Measurements from ENCODE around the gene BEND7.
A peak's percentile ranks its signal among the peaks of the same experiment; 100 is the strongest.
"Not testable (repeated sequence)": the region's sequence is repeated elsewhere in the genome, so short reads cannot be mapped to it uniquely, and the experiment has no call there.

Gene BEND7

DNA sequence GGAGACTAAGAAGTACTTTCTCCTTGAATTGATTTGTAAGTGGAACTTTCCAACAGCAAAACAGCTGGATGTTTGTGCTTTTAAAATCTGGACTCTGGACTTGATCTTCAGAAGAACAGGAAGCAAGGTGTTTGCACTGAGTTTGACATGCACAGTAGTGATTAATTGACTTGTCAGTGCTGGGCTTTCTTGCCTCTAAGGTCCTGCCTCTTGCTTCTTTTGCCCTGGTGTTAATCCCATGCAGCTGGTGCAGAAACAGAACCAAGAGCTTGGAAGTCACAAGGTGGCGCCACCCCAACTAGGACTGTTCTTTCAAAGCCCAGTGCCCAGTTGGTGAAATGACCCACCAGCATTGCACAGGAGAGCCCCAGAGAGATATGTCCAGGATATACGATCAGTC is 114.0 kb downstream of the BEND7 start:
- peak; percentile 3 for DNase-seq (ENCODE audit: low read depth)
- TF ChIP-seq POLR2A (IDR thresholded peaks at IDR 0.05; ENCODE audit: extremely low read depth, insufficient read length) (no peak), MYC (IDR thresholded peaks at IDR 0.05; ENCODE audit: low read depth, low read length) (no peak)
- TF ChIP-seq, protein P1, sequence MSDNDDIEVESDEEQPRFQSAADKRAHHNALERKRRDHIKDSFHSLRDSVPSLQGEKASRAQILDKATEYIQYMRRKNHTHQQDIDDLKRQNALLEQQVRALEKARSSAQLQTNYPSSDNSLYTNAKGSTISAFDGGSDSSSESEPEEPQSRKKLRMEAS (IDR thresholded peaks at IDR 0.05; ENCODE audit: low read depth, low read length), result no peak
- TF ChIP-seq, protein P2, sequence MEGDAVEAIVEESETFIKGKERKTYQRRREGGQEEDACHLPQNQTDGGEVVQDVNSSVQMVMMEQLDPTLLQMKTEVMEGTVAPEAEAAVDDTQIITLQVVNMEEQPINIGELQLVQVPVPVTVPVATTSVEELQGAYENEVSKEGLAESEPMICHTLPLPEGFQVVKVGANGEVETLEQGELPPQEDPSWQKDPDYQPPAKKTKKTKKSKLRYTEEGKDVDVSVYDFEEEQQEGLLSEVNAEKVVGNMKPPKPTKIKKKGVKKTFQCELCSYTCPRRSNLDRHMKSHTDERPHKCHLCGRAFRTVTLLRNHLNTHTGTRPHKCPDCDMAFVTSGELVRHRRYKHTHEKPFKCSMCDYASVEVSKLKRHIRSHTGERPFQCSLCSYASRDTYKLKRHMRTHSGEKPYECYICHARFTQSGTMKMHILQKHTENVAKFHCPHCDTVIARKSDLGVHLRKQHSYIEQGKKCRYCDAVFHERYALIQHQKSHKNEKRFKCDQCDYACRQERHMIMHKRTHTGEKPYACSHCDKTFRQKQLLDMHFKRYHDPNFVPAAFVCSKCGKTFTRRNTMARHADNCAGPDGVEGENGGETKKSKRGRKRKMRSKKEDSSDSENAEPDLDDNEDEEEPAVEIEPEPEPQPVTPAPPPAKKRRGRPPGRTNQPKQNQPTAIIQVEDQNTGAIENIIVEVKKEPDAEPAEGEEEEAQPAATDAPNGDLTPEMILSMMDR (IDR thresholded peaks at IDR 0.05; ENCODE audit: low read depth, low read length), result no peak

DNA sequence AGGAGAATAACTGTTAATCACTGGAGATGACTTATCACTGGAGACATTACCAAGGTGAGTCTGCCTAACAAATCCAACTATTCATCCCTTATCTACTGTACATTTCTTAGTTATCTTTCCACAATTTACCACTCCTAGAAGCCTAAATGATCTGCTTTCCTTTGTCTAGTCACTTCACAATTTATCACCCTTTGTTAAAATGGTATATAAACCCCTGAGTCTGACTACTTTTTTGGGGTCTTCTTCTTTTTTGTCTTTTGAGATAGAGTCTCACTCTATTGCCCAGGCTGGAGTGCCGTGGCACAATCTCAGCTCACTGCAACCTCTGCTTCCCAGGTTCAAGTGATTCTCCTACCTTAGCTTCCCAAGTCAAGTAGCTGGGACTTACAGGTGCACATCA is 114.7 kb downstream of the BEND7 start:
- no peak overlapping the region for H3K4me3 ChIP-seq (ENCODE audit: low read depth, low read length)
- no peak for TF ChIP-seq MYC (IDR thresholded peaks at IDR 0.05; ENCODE audit: low read depth, low read length)
- TF ChIP-seq, protein P1 (IDR thresholded peaks at IDR 0.05; ENCODE audit: low read depth, low read length), result no peak
- TF ChIP-seq POLR2A (IDR thresholded peaks at IDR 0.05; ENCODE audit: extremely low read depth, insufficient read length), result no peak
- TF ChIP-seq, protein P2 (IDR thresholded peaks at IDR 0.05; ENCODE audit: low read depth, low read length), result no peak

More for the DNA sequence above, 114.0 kb downstream of the BEND7 start:
- no peak overlapping the region for H3K4me3 ChIP-seq (ENCODE audit: low read depth, low read length)

DNA sequence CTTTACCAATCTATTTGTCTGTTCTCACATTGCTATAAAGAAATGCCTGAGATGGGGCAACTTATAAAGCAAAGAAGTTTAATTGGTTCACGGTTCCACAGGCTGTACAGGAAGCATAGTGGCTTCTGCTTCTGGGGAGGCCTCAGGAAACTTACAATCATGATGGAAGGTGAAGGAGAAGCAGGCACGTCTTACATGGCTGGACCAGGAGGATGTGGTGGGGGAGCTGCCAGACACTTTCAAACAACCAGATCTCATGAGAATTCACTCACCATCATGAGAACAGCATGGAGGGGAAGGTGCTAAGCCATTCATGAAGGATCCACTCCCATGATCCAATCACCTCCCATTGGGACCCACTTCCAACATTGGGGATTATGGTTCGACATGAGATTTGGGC is 115.9 kb downstream of the BEND7 start:
- TF ChIP-seq, protein P1 (IDR thresholded peaks at IDR 0.05; ENCODE audit: low read depth, low read length), result no peak
- TF ChIP-seq, protein P2 (IDR thresholded peaks at IDR 0.05; ENCODE audit: low read depth, low read length), result no peak
- TF ChIP-seq MYC (IDR thresholded peaks at IDR 0.05; ENCODE audit: low read depth, low read length), result no peak
- no peak for TF ChIP-seq POLR2A (IDR thresholded peaks at IDR 0.05; ENCODE audit: extremely low read depth, insufficient read length)
- H3K4me3 ChIP-seq (ENCODE audit: low read depth, low read length), result no peak overlapping the region
- no peak for DNase-seq (ENCODE audit: low read depth)

More for the DNA sequence above, 114.7 kb downstream of the BEND7 start:
- no peak for DNase-seq (ENCODE audit: low read depth)

DNA sequence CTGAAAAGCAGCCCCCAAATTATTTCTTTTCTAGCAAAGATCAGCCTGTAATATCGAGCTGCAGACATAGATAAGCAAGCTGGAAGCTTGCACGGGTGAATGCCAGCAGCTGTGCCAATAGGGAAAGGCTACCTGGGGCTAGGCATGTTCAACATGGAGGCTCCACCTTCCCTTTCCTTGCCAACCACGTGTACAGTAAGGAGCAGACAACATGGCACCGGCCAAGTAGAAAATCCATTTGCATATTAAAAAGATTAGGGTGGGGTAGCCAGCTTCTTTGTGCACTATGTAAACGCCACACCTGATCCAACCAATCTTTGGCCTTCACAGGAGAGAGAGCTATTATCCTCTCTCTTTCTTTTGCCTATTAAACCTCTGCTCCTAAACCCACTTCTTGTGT is 124.0 kb downstream of the BEND7 start:
- TF ChIP-seq, protein P2 (IDR thresholded peaks at IDR 0.05; ENCODE audit: low read depth, low read length), result no peak
- TF ChIP-seq, protein P1 (IDR thresholded peaks at IDR 0.05; ENCODE audit: low read depth, low read length), result no peak
- TF ChIP-seq MYC (IDR thresholded peaks at IDR 0.05; ENCODE audit: low read depth, low read length) (no peak), POLR2A (IDR thresholded peaks at IDR 0.05; ENCODE audit: extremely low read depth, insufficient read length) (no peak)
- no peak overlapping the region for H3K4me3 ChIP-seq (ENCODE audit: low read depth, low read length)
- no peak for DNase-seq (ENCODE audit: low read depth)

DNA sequence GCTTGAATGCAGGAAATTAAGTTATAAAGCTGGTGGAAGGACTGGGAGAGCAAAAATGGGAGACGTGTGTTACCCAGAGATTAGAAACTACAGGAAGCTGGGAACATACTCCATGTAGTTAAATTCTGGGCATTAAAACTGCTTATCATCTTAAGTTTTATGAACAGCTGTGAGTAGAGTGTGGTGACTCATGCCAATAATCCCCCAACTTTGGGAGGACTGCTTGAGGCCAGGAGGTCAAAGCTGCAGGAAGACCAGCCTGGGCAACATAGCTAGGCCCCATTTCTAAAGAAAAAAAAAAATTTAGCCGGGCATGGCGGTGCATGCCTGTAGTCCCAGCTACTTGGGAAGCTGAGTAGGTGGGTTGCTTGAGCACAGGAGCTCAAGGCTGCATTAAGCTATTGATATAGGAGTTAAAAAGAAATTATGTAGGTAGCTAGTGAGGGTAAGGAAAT is 124.5 kb downstream of the BEND7 start:
- H3K4me3 ChIP-seq (ENCODE audit: low read depth, low read length), result no peak overlapping the region
- no peak for DNase-seq (ENCODE audit: low read depth)
- TF ChIP-seq, protein P2 (IDR thresholded peaks at IDR 0.05; ENCODE audit: low read depth, low read length), result no peak
- TF ChIP-seq POLR2A (IDR thresholded peaks at IDR 0.05; ENCODE audit: extremely low read depth, insufficient read length) (no peak), MYC (IDR thresholded peaks at IDR 0.05; ENCODE audit: low read depth, low read length) (no peak)
- TF ChIP-seq, protein P1 (IDR thresholded peaks at IDR 0.05; ENCODE audit: low read depth, low read length), result no peak

DNA sequence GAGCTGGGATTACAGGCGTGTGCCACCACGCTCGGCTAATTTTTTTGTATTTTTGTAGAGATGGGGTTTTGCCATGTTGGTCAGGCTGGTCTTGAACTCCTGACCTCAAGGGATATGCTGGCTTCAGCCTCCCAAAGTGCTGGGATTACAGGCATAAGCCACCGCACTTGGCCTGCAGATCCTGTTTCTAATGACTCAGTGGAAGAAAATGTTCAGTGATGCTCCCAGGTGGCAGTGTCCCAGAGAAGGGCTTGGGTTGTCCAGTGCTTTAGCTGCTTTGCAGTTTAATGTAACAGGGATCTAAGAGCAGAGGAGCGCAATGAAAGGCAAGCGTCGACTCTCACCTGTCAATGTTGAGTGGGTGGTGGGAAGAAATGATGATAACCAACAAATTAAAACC is 125.4 kb downstream of the BEND7 start:
- not testable (repeated sequence) for DNase-seq (ENCODE audit: low read depth)

More for the DNA sequence above, 125.4 kb downstream of the BEND7 start:
- H3K4me3 ChIP-seq (ENCODE audit: low read depth, low read length), result not testable (repeated sequence)

Data from NB4 (cell line).